ENCODE measurements around the gene FTSJ3. TPM values are rescaled to one million over a fixed set of nuclear protein-coding genes. Genes with fewer than 3 reads are reported as not detected.
A peak's percentile ranks its signal among the peaks of the same experiment; 100 is the strongest.

Gene FTSJ3
- total RNA-seq, 1 donor from 2014 or later = 44.7 TPM

- Histone ChIP-seq H3K27me3 (no peaks in the 10 kb centered on the region), H3K4me1 (peaks cover 46% of the 10 kb centered on the region), H3K36me3 (peaks cover 0 to 72% of the 10 kb centered on the region in 2 donors), H3K9me3 (no peaks in the 10 kb centered on the region), H3K4me3 (no peak overlapping the region), H3K27ac (peak overlapping the region; percentile 24)
- no peak for DNase-seq (ENCODE audit: extremely low spot score in 2 of 2)
- intact Hi-C loops (cut with DNase I) = no loop called here
- TF ChIP-seq CTCF (IDR thresholded peaks at IDR 0.05) (peak in 1 of 3 experiments; percentile 1), POLR2A (IDR thresholded peaks at IDR 0.05) (no peak)
Observed at GRCh38 chr17:63835167-63835720, 7.8 kb upstream of the FTSJ3 start.

- Histone ChIP-seq H3K36me3 (peaks cover 0 to 79% of the 10 kb centered on the region in 2 donors), H3K27me3 (no peaks in the 10 kb centered on the region)
Observed at GRCh38 chr17:63834431-63835166, 7.1 kb upstream of the FTSJ3 start.

GRCh38 chr17:63833741-63834373 lies 6.4 kb upstream of the FTSJ3 start:
- H3K36me3 ChIP-seq = peaks cover 0 to 83% of the 10 kb centered on the region in 2 donors
- H3K4me3 ChIP-seq = no peak overlapping the region
- no peak overlapping the region for H3K27ac ChIP-seq
- DNase-seq (ENCODE audit: extremely low spot score in 2 of 2) = no peak
- peaks cover 43% of the 10 kb centered on the region for H3K4me1 ChIP-seq
- H3K9me3 ChIP-seq = no peaks in the 10 kb centered on the region
- TF ChIP-seq POLR2A (IDR thresholded peaks at IDR 0.05) (no peak), POLR2AphosphoS5 (IDR thresholded peaks at IDR 0.05; ENCODE audit: insufficient read depth in 1 of 2, low read depth in 1 of 2) (no peak), CTCF (IDR thresholded peaks at IDR 0.05) (no peak)
- intact Hi-C loops (cut with DNase I) = no loop called here
- H3K27me3 ChIP-seq = no peaks in the 10 kb centered on the region

More at GRCh38 chr17:63834431-63835166, 7.1 kb upstream of the FTSJ3 start:
- Histone ChIP-seq H3K4me1 (peaks cover 43% of the 10 kb centered on the region), H3K9me3 (no peaks in the 10 kb centered on the region), H3K27ac (peak overlapping the region; percentile 24), H3K4me3 (no peak overlapping the region)
- intact Hi-C loops (cut with DNase I) = no loop called here
- TF ChIP-seq CTCF (IDR thresholded peaks at IDR 0.05) = peak in 1 of 3 experiments; percentile 4
- no peak for TF ChIP-seq POLR2A (IDR thresholded peaks at IDR 0.05)
- no peak for DNase-seq (ENCODE audit: extremely low spot score in 2 of 2)

- H3K9me3 ChIP-seq = no peaks in the 10 kb centered on the region
- peaks cover 45% of the 10 kb centered on the region for H3K4me1 ChIP-seq
- peaks cover 0 to 83% of the 10 kb centered on the region in 2 donors for H3K36me3 ChIP-seq
- no peak overlapping the region for H3K4me3 ChIP-seq
- TF ChIP-seq POLR2AphosphoS5 (IDR thresholded peaks at IDR 0.05; ENCODE audit: insufficient read depth in 1 of 2, low read depth in 1 of 2) (no peak), POLR2A (IDR thresholded peaks at IDR 0.05) (no peak), CTCF (IDR thresholded peaks at IDR 0.05) (no peak)
- no peaks in the 10 kb centered on the region for H3K27me3 ChIP-seq
- H3K27ac ChIP-seq = no peak overlapping the region
- intact Hi-C loops (cut with DNase I) = no loop called here
- DNase-seq (ENCODE audit: extremely low spot score in 2 of 2) = no peak
Observed at GRCh38 chr17:63833026-63833740, 5.7 kb upstream of the FTSJ3 start.
